Amygdala (tissue), 56 donors: Measurements from ENCODE around the gene SLC22A17.

Source experiments
- DNase-seq, 56 donors: peaks; one replicate each; lab custom pipeline; 2025; lab: John Stamatoyannopoulos, UW

The SLC22A17 gene

GRCh38 chr14:23320584-23321571 is 31.8 kb downstream of the SLC22A17 start, which contains the start of gene PABPN1:
PABPN1 (plus strand) TSS chr14:23321457; CDS start chr14:23321470, 13 bp downstream.
- DNase-seq, result peak; percentile 75 to 100 (median 99)

GRCh38 chr14:23319746-23320583 is 32.7 kb downstream of the SLC22A17 start:
- DNase-seq, result no peak

- no peak for DNase-seq
These were observed 36.4 kb downstream of the SLC22A17 start for GRCh38 chr14:23316300-23316699.

- DNase-seq, result no peak
These were observed 42.1 kb downstream of the SLC22A17 start for GRCh38 chr14:23310546-23310945.

GRCh38 chr14:23308721-23309445 is 43.8 kb downstream of the SLC22A17 start:
- DNase-seq, result no peak

GRCh38 chr14:23307687-23308644 is 44.7 kb downstream of the SLC22A17 start:
- DNase-seq, result no peak

- DNase-seq, result no peak
These were observed 45.5 kb downstream of the SLC22A17 start for GRCh38 chr14:23307146-23307530.

- peak; percentile 33 to 94 (median 86) for DNase-seq
These were observed 46.1 kb downstream of the SLC22A17 start, which contains the start of gene BCL2L2 for GRCh38 chr14:23306412-23307145. BCL2L2 (plus strand) TSS chr14:23306833; CDS start chr14:23307768, 935 bp downstream.

- DNase-seq, result peak in 41 of 56 donors; percentile 33 to 79 (median 62)
These were observed 50.1 kb downstream of the SLC22A17 start, which contains the start of gene PPP1R3E for GRCh38 chr14:23302290-23303225. PPP1R3E (minus strand) TSS chr14:23302859; CDS start chr14:23302576, 283 bp downstream.

- no peak for DNase-seq
These were observed 50.8 kb downstream of the SLC22A17 start for GRCh38 chr14:23301969-23302289.

GRCh38 chr14:23301288-23301968 is 51.3 kb downstream of the SLC22A17 start:
- DNase-seq, result peak; percentile 79 to 100 (median 97)

- peak in 11 of 56 donors; percentile 11 to 73 (median 50) for DNase-seq
These were observed 51.9 kb downstream of the SLC22A17 start for GRCh38 chr14:23300687-23301223.

- no peak for DNase-seq
These were observed 52.6 kb downstream of the SLC22A17 start for GRCh38 chr14:23299986-23300686.

GRCh38 chr14:23299211-23299957 is 53.3 kb downstream of the SLC22A17 start:
- DNase-seq, result peak in 11 of 56 donors; percentile 12 to 60 (median 35)
